Measurements from ENCODE around the gene RET.

Gene RET

GRCh38 chr10:43035800-43036199 lies 41.1 kb upstream of the RET start:
- no peaks in the 10 kb centered on the region for H3K4me1 ChIP-seq (ENCODE audit: control insufficient read depth, insufficient read depth, low read length)
- ChIA-PET CTCF (interaction anchor here (0.6 kb wide), 2 partner anchors 14 to 44 kb away, joined by 3 read pairs; no protein-coding TSS in a partner anchor), POLR2A (no interaction called here)
- no peaks in the 10 kb centered on the region for H3K36me3 ChIP-seq (ENCODE audit: control insufficient read depth in 2 of 2, insufficient read depth in 1 of 2, low read length in 2 of 2)
- TF ChIP-seq ZFP37 (tag by site-specific recombination; IDR thresholded peaks at IDR 0.05) (no peak), ZNF157 (tag by site-specific recombination; IDR thresholded peaks at IDR 0.05) (no peak), KLF8 (tag by site-specific recombination; IDR thresholded peaks at IDR 0.05) (no peak), ZBTB8A (tag by site-specific recombination; IDR thresholded peaks at IDR 0.05) (no peak), ZBTB26 (tag by site-specific recombination; optimal IDR thresholded peaks at IDR 0.05) (no peak), ZNF366 (tag by site-specific recombination; conservative IDR thresholded peaks at IDR 0.05) (no peak), ZBTB20 (tag by site-specific recombination; IDR thresholded peaks at IDR 0.05) (no peak), ZNF837 (tag by site-specific recombination; IDR thresholded peaks at IDR 0.05) (no peak)
- H3K9me3 ChIP-seq (ENCODE audit: control insufficient read depth, insufficient read depth, low read depth, low read length): no peaks in the 10 kb centered on the region
- no peak overlapping the region for H3K4me3 ChIP-seq (ENCODE audit: low read depth, low read length)
- no peak overlapping the region for H3K27ac ChIP-seq (ENCODE audit: extremely low read depth, low read depth, low read length)

- H3K4me1 ChIP-seq (ENCODE audit: control insufficient read depth, insufficient read depth, low read length): no peaks in the 10 kb centered on the region
Measured at GRCh38 chr10:43036481-43037428, 40.1 kb upstream of the RET start.

More at GRCh38 chr10:43036481-43037428, 40.1 kb upstream of the RET start:
- CTCF ChIA-PET: interaction anchor here (0.6 kb wide), 1 partner anchor 43 kb away, joined by 3 read pairs; no protein-coding TSS in a partner anchor
- POLR2A ChIA-PET: no interaction called here
- Histone ChIP-seq H3K36me3 (ENCODE audit: control insufficient read depth in 2 of 2, insufficient read depth in 1 of 2, low read length in 2 of 2) (no peaks in the 10 kb centered on the region), H3K27ac (ENCODE audit: extremely low read depth, low read depth, low read length) (no peak overlapping the region), H3K4me3 (ENCODE audit: low read depth, low read length) (no peak overlapping the region), H3K9me3 (ENCODE audit: control insufficient read depth, insufficient read depth, low read depth, low read length) (no peaks in the 10 kb centered on the region)
- TF ChIP-seq ZNF366 (tag by site-specific recombination; conservative IDR thresholded peaks at IDR 0.05) (no peak), ZNF221 (tag by site-specific recombination; IDR thresholded peaks at IDR 0.05; ENCODE audit: borderline replicate concordance) (no peak), GLIS2 (tag by site-specific recombination; IDR thresholded peaks at IDR 0.05) (no peak), ZNF398 (tag by site-specific recombination; IDR thresholded peaks at IDR 0.05) (no peak), FEZF1 (tag by site-specific recombination; IDR thresholded peaks at IDR 0.05) (no peak), PRDM6 (tag by site-specific recombination; IDR thresholded peaks at IDR 0.05) (no peak), ZNF324 (tag by site-specific recombination; IDR thresholded peaks at IDR 0.05) (no peak), ZNF610 (tag by site-specific recombination; IDR thresholded peaks at IDR 0.05; ENCODE audit: borderline replicate concordance) (no peak), ZNF426 (tag by site-specific recombination; IDR thresholded peaks at IDR 0.05) (no peak), ZNF830 (tag by site-specific recombination; IDR thresholded peaks at IDR 0.05; ENCODE audit: low read depth) (no peak)

All from HEK293 (cell line).